ENCODE results near the gene COX17. TPM values are rescaled to one million over a fixed set of nuclear protein-coding genes. Genes with fewer than 3 reads are reported as not detected.

COX17 gene
- total RNA-seq, 1 donor from 2014 or later, result 20.2 TPM

DNA sequence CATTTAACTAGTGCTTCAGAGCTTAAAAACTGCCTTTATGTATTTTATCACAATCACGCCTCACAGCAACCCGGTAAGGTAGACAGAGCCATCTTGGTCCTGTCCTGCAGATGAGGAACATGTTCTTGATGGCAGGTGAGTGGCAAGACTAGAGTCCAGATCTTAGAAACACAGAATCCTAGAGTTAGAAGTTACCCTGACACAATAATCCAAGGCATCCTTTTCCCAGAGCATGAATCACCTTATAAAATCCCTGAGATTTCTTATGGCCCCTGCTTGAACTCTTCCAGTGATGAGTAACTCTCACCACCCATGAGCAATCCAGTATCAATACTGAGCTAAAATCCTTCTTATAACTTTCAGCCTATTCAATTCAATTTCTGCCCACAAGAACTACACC is 33.7 kb downstream of the COX17 start:
- DNase-seq, result no peak

DNA sequence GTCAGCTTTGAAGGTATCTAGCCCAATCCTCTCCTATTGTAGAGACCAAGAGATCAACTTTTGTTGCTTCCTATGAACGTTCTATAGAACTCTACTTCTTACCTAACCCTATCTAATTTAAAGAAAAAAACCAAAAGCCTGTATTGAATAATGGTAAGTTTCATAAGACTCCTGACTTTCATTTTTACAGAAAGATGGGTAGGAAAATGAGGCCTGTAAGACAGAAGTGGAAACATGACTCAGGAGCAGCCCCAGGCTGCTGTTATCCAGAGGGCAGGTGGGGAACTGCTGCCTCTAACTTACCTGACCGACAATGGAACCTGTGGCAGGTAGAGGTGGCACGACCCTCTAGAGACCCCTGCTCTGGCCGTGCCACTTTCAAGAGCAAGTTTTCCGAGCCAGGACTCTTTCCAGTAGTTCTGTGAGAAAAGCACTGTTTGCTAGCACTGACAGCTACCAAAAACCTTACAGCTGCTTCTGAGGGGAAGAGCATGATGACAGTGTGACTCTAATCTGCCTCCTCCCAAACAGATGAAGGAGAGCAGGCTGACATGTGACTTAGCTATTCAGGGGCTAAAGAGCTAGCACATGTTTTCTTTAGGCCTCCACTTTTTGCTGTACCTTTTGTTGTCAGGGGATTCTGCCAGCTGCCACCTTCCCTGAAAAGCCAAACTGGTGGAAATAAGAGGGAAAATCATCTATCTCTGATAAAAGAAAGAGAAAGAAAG is 34.3 kb downstream of the COX17 start:
- no peak for DNase-seq

DNA sequence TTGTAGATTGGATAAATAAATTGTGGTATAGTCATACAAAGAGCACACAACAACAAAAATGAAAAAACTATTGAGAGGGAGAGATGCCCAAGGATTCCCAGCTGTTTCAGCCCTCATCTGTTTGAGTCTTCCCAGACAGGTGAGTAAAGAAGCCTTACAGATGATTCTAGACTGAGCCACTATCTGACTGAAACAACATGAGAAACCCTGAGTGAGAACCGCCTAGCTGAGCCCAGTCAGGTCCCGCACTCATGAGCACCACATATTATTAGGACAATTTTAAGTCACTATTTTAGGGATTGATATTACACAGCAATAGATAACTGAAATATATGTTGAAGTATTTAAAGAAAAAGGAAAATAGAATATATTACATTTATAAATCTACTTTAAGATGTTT is 35.8 kb downstream of the COX17 start:
- no peak for DNase-seq

DNA sequence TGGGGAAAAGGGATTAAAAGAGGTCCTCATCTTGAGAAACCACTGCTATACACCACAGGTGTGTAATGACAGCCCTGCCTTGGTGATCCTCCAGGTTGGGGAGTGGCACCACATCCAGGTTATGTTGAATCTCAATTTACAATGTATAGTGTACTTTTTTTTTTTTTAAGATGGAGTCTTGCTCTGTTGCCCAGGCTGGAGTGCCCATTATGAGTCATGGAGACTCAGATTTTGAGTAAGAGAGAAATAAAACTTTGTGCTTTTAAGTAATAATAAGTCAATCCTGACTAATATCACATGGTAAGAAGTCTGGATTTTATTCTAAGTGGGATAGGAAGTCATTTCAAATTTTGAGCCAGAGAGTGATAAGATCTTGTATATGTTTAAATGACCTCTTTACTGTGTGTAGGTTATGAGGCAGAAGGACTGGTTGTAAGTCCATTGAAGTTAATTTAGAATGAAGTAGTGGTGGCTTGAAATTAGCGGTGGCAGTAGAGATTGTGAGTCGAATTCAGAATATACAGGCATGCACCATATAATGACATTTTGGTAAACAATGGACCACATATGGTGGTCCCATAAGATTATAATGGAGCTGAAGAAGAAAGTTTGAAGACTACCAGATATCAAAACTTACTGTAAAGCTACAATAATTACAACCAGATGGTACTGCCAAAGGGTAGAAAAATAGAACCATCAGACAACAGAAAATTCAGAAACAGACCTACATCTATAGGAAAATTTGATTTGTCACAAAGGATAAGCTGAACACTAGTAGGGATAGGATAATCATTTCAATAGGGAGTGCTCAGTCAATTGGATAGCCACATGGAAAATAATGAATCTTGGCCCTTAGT is 37.5 kb downstream of the COX17 start:
- DNase-seq, result no peak

DNA sequence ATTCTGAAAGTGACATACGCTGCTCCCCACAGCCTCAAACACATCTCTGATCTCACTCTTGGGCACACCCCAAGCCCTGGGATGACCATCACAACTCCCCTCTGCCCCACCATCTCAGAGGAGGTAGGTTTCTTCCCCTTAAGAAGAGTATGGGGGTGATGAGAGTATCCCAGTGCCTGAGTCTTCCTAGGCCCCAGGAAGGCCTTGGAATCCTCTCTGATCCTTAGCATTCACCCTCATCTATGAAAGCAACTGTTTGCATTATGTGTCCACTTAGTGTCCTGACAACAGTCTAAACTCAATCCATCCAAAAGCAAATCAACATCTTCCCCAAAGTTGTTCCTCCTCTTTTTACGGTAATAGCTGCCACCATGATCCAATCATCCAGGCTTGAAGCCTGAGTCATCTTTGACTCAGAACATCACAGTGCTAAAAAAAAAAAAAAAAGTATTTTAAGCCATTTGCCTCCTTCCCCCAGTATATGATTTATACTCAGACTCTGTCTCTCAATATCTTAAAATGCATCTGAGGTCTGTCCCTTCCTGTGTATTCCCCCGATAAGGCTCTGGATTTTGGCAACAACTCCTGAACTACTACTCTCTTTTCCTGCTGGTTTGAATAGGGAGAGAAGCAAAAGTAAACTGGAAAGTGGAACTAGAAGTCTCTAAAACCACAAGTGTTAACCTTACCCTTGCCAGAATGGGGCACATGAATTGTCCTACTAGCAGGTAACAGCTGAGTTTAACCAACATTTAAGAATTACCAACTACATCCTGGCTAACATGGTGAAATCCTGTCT is 39.3 kb downstream of the COX17 start:
- peak; percentile 15 for DNase-seq

DNA sequence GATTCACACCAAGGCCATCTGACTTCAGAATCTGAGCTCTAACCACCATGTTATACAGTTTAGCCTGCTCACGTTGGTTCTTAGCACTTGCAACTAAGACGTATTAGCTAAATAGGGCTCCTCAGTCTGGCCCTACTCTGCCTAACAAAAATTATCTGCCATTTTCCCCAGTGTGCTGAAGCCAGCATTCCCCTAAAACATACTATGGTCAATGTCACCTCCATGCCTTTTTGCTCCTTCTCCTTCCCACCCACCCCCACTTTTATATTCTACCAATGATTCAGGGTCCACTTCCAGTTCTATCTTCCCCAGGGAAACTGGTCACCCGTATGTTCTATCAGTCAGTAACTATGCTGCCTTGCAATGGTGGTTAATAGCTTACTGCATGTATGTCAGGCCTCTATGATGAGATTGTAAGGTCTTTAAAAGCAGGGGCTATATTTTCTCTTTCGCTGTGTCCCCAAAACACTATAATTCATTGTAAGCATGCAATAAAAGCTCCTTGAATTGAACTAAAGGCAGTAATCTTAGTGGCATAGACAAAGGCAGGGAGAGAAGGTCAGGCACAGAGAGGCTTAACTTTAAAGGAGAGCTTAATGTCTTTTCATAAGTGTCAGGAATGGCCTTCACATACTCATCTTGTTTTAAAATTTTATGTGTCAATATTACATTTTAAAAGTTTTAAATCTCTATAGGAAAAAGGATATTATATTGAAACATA is 40.2 kb downstream of the COX17 start:
- no peak for DNase-seq

DNA sequence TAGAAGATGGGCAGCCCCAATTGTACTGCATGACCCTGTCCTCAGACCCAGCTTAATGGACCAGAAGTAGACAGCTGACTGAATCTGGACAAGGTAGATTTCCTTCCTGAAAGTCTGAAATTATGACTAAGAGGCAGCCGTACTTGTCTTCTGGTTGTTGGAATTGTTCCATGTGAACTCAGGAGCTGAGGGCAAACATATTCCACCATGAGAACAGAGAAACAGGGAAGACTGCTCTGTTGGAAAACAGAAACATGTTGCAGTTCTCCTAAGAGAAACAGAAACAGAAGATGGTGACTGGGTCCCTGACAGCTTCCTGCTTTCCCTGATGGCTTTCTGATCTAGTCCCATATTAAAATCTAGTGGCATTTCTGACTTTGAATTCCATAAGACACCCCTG is 41.0 kb downstream of the COX17 start:
- DNase-seq, result no peak

DNA sequence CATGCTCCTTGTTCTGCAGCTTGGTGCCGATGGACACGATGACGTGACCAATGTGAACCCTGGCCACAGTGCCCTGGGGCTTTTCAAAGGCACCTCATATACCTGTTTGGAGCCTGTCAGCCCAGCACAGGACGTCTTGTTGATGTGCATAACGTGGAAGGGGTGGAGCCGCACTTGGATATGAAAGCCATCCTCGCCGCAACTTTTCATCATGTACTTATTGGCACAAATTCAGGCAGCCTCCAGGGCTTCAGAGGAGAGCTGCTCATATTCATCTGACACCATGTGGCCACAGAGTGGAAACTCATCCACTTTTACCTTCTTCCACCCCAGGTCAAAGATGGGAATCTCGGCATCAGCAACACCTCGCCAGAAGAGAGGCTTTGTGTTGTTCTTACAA is 41.5 kb downstream of the COX17 start:
- DNase-seq, result no peak

DNA sequence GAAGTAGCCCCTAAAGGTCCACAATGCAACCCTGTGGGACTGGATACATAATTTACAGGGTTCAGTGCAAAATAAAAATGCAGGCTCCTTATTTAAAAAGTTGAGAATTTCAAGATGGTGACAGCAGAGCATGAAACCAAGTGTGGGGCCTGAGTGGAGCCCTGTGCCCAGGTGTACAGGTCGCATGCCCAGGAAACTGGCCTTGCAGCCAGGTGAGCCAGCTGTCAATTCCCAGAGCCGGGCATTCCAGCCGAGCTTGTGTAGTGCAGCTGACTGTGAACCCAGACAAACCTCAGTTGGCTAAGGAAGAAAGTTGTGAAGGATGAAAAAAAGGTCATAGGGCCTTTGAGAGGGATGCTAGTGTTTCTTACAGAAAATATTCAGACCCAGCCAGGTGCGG is 44.4 kb downstream of the COX17 start:
- DNase-seq, result no peak

DNA sequence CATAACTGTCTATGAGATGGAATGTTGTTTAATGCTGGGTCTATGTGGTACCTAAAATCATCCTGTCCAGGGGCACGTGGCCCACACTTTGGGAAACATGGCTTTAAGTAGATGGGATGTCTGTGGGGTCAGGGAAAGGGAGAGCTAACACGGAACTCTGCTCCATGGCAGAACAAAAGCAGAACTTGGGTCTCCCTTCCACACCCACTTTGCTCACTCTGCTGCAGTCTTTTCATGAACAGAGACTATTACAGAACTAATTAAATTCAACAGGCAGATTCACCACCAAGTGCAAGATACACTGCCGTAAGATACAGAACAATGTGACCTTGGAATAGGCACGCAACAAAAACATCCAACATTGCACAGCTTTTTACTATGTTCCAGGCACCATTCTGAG is 45.0 kb downstream of the COX17 start:
- DNase-seq, result no peak

DNA sequence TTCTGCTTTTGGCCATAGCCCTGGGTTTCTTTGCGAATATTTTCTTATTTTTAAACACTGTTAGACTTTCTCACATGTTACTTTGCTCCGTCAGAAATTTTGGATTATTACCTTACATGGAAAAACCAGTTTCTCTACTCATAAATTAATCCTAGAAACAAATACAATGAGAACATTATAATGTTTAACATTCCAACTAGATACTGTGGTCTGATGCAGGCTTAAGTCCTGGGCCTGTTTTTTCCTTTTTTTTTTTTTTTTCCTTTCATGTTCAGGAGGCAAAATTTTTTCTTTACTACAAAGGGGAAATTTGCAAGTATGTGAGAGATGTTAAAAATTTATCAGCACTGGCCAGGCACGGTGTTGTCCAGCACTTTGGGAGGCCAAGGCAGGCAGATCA is 45.7 kb downstream of the COX17 start:
- no peak for DNase-seq

DNA sequence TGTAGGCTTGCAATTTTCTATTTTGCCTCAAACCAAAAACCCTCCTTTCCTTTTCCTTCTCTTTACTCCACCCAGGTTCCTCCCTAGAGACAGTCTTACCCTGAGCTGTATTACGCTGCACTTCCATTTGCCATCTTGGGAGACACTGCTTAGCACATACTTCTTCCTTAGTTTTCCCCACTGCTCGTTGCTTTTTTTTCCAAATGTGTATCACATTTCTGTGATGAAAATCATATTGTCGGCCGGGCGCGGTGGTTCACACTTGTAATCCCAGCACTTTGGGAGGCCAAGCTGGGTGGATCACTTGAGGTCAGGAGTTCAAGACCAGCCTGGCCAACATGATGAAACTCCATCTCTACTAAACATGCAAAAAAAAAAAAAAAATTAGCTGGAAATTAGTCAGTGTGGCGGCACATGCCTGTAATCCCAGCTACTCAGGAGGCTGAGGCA is 46.3 kb downstream of the COX17 start:
- no peak for DNase-seq

DNA sequence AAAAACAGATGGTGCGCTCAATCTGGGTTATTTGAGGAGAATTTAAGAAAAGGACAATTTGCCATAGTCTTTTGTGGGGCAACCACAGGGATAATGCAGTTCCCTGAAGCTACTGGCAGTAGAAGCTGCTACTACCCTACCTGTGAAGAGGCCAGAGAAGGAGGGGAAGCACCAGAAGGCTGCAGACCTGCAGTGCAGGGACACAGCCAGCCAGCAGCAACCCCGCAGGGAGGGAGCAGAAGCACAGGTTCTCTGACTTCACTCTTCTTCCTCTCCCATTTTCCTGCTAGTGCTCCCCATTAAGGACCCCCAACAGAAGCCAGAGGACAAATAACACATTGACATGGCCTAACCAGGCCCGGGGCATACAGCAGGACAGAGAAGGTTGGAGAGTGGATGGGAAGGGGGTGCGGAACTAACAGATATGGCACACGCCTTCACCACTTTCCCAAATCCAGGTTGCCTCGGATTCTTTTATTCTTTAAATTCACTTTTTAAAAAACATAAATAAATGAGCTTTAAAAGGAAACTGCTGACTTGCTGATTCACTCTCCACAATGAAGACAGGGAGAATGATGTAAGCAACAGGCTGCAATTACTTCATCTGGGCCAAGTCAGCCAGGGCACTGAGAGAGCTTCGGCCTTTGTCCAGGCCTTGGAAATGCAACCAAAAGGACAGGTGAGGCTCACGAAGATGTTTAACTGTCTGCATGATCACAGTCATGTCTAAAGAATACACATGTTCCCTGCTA is 46.9 kb downstream of the COX17 start:
- no peak for DNase-seq

DNA sequence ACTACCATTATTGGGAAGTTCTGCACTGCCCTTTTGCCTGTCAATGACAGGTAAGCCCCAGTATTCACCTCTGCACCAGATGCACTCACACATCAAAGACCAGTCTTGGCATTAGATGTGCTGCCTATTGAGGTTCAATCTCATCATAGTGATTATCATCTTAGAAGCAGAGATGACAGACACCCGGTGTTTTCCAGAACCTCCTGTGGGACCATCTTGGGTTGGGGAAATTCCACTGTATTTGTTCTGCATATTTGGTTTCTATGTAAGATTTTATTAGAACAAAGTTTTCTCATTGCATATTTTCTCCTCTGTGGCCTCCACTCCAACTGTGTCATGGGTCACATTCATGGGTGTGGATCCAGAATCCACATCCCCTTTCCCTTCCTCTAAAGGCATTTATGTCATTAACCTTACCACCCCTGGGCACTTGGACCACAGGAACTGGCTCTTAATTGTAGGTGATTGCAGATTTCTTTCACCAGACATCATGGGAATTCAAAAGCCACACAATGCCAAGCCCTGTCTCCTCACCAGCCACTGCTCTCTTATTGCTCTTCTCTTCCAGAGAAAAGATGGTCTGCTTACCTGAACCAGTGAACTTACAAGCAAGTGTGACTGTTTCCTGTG is 48.3 kb downstream of the COX17 start:
- DNase-seq, result no peak

DNA sequence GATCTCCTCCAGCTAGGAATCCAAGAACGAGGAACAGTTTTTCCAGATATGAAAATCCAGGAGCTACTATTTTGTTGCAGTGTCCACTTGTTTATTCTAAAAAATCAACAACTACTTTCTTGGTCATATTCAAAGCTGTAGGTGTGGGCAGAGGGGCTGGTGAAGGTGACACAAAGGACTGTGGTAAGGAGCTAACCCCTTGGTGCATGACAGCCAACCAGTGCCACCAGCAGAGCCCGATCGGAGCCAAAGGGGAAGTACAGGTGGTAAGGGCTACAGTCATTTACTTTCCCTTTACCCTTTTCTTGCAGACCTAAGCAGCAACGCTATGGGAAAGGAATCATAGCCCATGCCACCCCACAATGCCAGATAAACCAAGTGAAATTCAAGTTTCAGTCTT is 48.8 kb downstream of the COX17 start:
- no peak for DNase-seq

DNA sequence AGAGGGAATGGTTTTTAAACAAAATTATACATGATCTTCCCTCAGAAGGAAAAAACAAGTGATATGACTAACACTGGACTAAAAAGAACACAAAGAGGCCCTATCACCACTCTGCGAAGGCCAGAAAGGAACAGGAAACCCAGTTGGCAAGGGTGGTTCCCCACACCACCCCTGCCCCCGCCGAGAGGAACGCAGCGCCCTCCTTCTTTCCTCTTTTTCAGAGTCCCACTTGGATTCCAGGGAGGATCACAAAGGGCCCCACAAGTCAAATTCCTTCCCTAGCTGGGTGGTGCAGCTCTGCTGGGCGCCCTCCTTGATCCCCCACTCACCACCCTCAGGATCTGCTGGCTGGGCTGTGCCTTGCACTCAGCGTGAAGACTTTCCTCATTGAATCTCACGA is 49.7 kb downstream of the COX17 start:
- no peak for DNase-seq

DNA sequence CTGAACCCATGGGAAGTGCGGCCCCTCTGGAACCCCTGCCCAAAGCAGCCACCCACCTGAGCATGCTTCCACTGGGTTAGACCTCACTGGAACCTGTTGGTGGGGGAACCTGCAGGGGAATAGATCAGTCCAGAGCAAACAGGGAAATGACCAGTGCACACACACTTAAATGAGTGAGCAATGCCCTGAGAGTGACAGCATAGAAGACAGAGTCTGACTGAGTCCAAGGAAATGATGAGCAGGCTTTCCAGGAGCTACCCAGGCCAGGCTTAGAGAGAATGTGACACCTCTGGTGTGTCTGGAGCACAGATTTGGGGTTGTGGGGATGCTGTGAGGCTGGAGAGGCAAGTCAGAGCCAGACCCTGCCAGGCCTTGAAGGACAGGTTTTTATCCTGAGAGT is 51.0 kb downstream of the COX17 start:
- no peak for DNase-seq

DNA sequence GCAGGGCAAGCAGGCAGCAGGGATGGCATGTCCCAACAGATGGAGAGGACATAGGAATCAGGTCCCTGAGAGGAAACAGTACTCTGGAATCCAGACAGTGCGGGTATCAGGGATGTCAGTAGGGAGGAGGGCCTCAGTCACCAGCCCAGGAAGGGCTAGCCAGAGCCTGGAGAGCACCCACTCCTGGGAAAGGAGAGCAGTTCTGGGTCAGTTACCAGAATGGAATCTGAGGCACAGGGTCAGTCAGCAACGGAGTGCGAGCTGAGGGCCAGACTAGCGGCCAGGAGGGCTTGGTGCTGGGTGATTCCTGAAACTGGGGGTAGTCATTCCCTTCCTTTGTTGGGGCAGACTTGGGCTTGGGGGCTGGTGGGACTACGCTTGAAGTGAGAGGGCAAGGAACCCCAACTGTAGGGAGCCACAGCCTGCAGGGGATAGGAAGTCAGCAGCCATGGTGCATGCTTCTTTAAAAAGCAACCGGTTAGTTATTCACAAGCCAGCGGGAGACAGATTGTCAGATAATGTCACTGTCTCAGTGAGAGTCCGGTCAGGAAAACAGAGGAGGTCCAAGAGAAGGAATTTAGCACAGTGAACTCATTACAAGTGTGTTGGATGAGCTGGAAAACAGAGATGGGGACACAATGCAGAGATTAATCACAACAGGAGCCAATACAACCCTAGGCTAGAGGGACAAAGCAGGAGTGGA is 51.6 kb downstream of the COX17 start:
- DNase-seq, result no peak

DNA sequence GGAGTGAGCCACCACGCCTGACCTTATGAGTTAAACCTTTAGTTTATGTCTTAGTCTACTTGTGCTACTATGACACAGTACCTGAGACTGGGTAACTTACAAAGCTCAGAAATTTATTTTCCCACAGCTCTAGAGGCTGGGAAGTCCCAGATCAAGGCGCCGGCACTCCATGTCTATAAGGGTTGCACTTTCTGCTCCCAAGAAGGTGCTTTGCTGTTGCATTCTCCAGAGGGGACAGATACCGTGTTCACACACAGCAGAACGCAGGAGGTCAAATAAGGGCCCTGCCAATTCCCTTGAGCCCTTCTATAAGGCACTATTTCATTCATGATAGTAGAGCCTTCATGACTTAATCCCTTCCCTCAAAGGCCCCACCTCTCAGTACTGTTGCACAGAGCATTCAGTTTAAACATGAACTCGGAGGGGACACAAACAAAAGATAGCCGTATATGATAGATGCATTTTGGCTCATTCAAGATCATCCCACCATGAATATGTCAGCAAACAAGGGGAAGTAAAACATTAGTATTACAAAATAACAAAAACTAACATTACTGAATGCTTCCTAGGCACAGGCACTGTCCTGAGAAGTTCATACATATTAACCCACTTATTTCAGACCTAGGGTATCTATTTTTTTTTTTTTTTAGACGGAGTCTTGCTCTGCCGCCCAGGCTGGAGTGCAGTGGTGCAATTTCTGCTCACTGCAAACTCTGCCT is 53.0 kb downstream of the COX17 start:
- DNase-seq, result no peak

DNA sequence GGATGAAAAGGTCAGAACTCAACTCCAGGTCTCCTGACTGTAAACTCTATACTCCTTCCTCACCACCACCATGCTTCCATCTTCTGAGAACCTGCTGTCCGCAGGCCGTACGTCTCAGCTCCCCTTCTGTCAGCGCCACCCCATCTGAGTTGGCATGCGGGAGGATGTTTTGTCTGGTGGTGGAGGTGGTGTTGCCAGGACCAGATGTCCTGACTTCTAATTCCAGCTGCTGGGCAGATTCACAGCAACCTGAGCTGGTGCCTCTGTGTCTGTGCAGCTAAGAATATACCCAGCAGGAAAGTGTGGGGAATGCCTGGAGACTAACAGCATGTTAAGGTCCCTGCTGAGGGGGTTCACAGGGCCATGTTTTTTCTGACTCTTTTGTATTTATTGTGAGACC is 56.3 kb downstream of the COX17 start:
- DNase-seq, result no peak
